ENCODE results near the gene ZNF761.
"Not testable (repeated sequence)": the region's sequence is repeated elsewhere in the genome, so short reads cannot be mapped to it uniquely, and the experiment has no call there.

ZNF761 gene

DNA sequence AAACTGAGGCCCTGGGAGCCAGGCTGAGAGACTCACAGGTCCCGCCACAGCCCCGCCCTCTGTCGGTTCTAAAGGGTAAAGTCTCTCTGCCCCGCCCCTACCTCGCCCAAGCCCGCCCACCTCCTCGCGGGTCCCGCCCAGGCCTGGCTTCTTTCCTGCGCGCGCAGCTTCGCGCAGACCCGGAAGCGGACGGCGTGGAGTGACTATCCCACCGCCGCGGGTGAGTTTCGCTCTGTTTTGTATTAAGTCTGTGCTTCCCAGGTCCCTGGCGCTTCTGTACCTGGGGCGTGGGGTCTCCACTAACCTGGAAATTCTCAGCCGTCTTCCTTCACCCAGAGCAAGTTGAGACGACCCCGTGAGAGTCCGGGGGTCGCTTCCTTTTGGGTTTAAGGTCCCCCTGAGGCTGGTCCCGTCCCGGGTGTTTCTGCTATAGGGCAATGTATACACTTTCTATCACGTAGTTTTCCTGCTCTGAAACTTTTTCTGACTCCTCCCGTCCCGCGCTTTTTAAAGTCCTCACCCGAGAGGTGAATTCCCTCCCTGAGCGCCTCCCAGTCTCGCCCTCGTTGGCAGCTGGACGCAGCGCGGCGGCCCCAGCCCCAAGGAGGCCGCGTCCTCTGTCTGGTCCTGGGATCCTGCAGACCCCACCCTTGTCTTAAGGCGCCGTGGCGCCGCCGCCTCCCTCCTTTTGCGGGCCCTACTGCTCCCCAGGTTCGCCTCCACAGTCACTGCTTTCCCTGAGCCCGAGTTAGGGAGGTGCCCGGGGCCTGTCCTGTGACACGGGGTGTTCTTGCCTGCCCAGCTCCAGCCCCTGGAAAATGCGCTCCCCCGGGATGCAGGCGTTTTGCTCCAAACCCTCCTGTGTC is 36.6 kb upstream of the ZNF761 start, which contains the start of gene ZNF765:
Gene ZNF765 (plus strand): TSS at position 176 of the 866 bp plus-strand sequence. CDS start 2,867 bp downstream, outside the sequence.
- H3K4me3 ChIP-seq (ENCODE audit: low read depth, low read length), result peak within 1 kb of the TSS; percentile 81
- TF ChIP-seq, protein P1, sequence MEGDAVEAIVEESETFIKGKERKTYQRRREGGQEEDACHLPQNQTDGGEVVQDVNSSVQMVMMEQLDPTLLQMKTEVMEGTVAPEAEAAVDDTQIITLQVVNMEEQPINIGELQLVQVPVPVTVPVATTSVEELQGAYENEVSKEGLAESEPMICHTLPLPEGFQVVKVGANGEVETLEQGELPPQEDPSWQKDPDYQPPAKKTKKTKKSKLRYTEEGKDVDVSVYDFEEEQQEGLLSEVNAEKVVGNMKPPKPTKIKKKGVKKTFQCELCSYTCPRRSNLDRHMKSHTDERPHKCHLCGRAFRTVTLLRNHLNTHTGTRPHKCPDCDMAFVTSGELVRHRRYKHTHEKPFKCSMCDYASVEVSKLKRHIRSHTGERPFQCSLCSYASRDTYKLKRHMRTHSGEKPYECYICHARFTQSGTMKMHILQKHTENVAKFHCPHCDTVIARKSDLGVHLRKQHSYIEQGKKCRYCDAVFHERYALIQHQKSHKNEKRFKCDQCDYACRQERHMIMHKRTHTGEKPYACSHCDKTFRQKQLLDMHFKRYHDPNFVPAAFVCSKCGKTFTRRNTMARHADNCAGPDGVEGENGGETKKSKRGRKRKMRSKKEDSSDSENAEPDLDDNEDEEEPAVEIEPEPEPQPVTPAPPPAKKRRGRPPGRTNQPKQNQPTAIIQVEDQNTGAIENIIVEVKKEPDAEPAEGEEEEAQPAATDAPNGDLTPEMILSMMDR (IDR thresholded peaks at IDR 0.05; ENCODE audit: insufficient read depth, low read depth, low read length, missing control alignments), result peak; percentile 28
- peak; percentile 94 for DNase-seq (ENCODE audit: low read depth)

- not testable (repeated sequence) for DNase-seq (ENCODE audit: low read depth)
- H3K4me3 ChIP-seq (ENCODE audit: low read depth, low read length), result peak overlapping the region; percentile 81
These were observed 35.8 kb upstream of the ZNF761 start for GRCh38 chr19:53395840-53396524.

GRCh38 chr19:53396525-53396868 is 35.3 kb upstream of the ZNF761 start:
- TF ChIP-seq, protein P1 (IDR thresholded peaks at IDR 0.05; ENCODE audit: insufficient read depth, low read depth, low read length, missing control alignments), result no peak
- DNase-seq (ENCODE audit: low read depth), result no peak
- H3K4me3 ChIP-seq (ENCODE audit: low read depth, low read length), result no peak overlapping the region

- not testable (repeated sequence) for H3K4me3 ChIP-seq (ENCODE audit: low read depth, low read length); DNase-seq (ENCODE audit: low read depth)
These were observed 33.9 kb upstream of the ZNF761 start for GRCh38 chr19:53397918-53398317.

GRCh38 chr19:53409505-53410204 is 22.1 kb upstream of the ZNF761 start:
- no peak overlapping the region for H3K4me3 ChIP-seq (ENCODE audit: low read depth, low read length)
- DNase-seq (ENCODE audit: low read depth), result no peak
- TF ChIP-seq, protein P1 (IDR thresholded peaks at IDR 0.05; ENCODE audit: insufficient read depth, low read depth, low read length, missing control alignments), result no peak

DNA sequence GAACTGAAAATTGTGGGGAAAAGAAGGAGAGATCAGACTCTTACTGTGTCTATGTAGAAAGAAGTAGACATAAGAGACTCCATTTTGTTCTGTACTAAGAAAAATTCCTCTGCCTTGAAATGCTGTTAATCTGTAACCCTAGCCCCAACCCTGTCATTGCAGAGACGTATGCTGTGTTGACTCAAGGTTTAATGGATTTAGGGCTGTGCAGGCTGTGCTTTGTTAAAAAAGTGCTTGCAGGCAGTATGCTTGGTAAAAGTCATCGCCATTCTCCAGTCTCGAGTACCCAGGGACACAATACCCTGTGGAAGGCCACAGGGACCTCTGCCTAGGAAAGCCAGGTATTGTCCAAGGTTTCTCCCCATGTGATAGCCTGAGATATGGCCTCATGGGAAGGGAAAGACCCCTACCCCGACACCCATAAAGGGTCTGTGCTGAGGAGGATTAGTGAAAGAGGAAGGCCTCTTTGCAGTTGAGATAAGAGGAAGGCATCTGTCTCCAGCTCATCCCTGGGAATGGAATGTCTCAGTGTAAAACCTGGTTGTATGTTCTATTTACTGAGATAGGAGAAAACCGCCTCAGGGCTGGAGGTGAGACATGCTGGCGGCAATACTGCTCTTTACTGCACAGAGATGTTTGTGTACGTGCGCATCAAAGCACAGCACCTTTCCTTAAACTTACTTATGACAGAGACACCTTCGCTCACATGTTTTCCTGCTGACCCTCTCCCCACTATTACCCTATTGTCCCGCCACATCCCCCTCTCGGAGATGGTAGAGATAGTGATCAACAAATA is 11.1 kb upstream of the ZNF761 start:
- DNase-seq (ENCODE audit: low read depth); H3K4me3 ChIP-seq (ENCODE audit: low read depth, low read length): not testable (repeated sequence)

GRCh38 chr19:53422551-53422950 is 9.2 kb upstream of the ZNF761 start:
- DNase-seq (ENCODE audit: low read depth), result no peak
- TF ChIP-seq, protein P1 (IDR thresholded peaks at IDR 0.05; ENCODE audit: insufficient read depth, low read depth, low read length, missing control alignments), result no peak
- H3K4me3 ChIP-seq (ENCODE audit: low read depth, low read length), result no peak overlapping the region

DNA sequence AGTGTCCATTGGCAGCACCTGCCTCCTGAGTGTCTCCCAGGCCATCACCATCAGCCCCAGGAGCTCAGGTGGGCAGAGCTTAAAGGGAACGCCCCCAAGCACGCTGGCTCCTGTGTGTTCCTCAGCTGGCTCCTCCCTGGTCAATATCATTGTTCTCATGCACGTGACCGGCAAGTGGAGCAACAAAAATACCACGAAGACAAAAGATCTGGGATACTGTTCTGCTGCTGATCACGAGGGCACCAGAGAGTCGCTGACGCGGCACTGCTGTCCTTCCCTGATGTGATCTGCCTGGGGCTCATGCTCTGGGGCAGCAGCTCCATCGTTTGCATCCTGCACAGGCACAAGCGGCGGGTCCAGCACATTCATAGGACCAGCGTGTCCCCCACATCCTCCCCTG is 8.7 kb upstream of the ZNF761 start:
- DNase-seq (ENCODE audit: low read depth); H3K4me3 ChIP-seq (ENCODE audit: low read depth, low read length): not testable (repeated sequence)

GRCh38 chr19:53423680-53424079 is 8.1 kb upstream of the ZNF761 start:
- not testable (repeated sequence) for DNase-seq (ENCODE audit: low read depth)

More at GRCh38 chr19:53423680-53424079, 8.1 kb upstream of the ZNF761 start:
- H3K4me3 ChIP-seq (ENCODE audit: low read depth, low read length), result not testable (repeated sequence)

Measured in GM12865 (cell line).